Keratinocyte (primary cell): ENCODE results near the gene MPI. TPM values are rescaled to one million over a fixed set of nuclear protein-coding genes. Genes with fewer than 3 reads are reported as not detected.

Experiments used
- DNase-seq: peaks from one replicate; pipeline ENCODE4 v3.0.0-alpha.2; 2011; ENCODE audit warnings: low read depth, missing footprints, low spot score
- FAIRE-seq: peaks from 2 replicates; lab custom pipeline; 2011; peaks lifted over from hg19 to GRCh38; lab: Jason Lieb, UNC
- H2AFZ ChIP-seq: 2 replicates; pipeline ENCODE4 v1.6.0; 2012; ENCODE audit warnings: low read length, control low read depth, inconsistent platforms; ENCODE audit not compliant: control insufficient read depth
- H3K27ac ChIP-seq: 2 replicates; pipeline ENCODE4 v1.5.1; 2011; ENCODE audit warnings: low read length; ENCODE audit not compliant: control insufficient read depth, insufficient read depth
- H3K27me3 ChIP-seq: 3 replicates; pipeline ENCODE4 v1.6.0; 2011; ENCODE audit warnings: low read length; ENCODE audit not compliant: control insufficient read depth, insufficient read depth; ENCODE audit errors: extremely low read depth
- H3K36me3 ChIP-seq, 2 experiments: 2 replicates in 1 of 2; 3 replicates in 1 of 2; pipeline ENCODE4 v1.5.1; 2011; ENCODE audit warnings: low read length in 2 of 2, mild to moderate bottlenecking in 1 of 2; ENCODE audit not compliant: control insufficient read depth in 2 of 2, insufficient read depth in 2 of 2; ENCODE audit errors: extremely low read depth in 1 of 2
- H3K4me1 ChIP-seq: 3 replicates; pipeline ENCODE4 v1.5.1; 2011; ENCODE audit warnings: low read length; ENCODE audit not compliant: control insufficient read depth, insufficient read depth; ENCODE audit errors: extremely low read depth
- H3K4me2 ChIP-seq: 3 replicates; pipeline ENCODE4 v1.6.0; 2011; ENCODE audit warnings: low read depth, low read length; ENCODE audit not compliant: control insufficient read depth, insufficient read depth; ENCODE audit errors: extremely low read depth
- H3K4me3 ChIP-seq, 3 experiments: fragments of 200-600 bp in 1 of 3; sonication (generic) in 1 of 3; 2 replicates in 2 of 3; 3 replicates in 1 of 3; pipeline ENCODE4 v1.5.1; 2011 to 2016; ENCODE audit warnings: low read length in 3 of 3, mild to moderate bottlenecking in 3 of 3, control low read depth in 2 of 3, inconsistent platforms in 1 of 3, low read depth in 1 of 3, mixed read lengths in 1 of 3, mixed run types in 1 of 3, moderate library complexity in 1 of 3; ENCODE audit not compliant: control insufficient read depth in 2 of 3, insufficient read depth in 2 of 3; ENCODE audit errors: extremely low read depth in 1 of 3
- H3K79me2 ChIP-seq: 2 replicates; pipeline ENCODE4 v1.6.0; 2012; ENCODE audit warnings: low read length; ENCODE audit not compliant: control insufficient read depth, insufficient read depth
- H3K9ac ChIP-seq: 3 replicates; pipeline ENCODE4 v1.6.0; 2011; ENCODE audit warnings: low read length; ENCODE audit not compliant: control insufficient read depth, insufficient read depth; ENCODE audit errors: extremely low read depth
- H3K9me1 ChIP-seq: 3 replicates; pipeline ENCODE4 v1.6.0; 2011; ENCODE audit warnings: low read length; ENCODE audit not compliant: control insufficient read depth, insufficient read depth; ENCODE audit errors: extremely low read depth
- H3K9me3 ChIP-seq: 2 replicates; pipeline ENCODE4 v1.5.1; 2012; ENCODE audit warnings: low read depth, low read length; ENCODE audit not compliant: control insufficient read depth
- H4K20me1 ChIP-seq: 3 replicates; pipeline ENCODE4 v1.6.0; 2011; ENCODE audit warnings: low read length; ENCODE audit not compliant: control insufficient read depth, insufficient read depth; ENCODE audit errors: extremely low read depth
- CTCF ChIP-seq, 3 experiments: IDR thresholded peaks in 1 of 3; conservative IDR thresholded peaks in 1 of 3; optimal IDR thresholded peaks in 1 of 3; 2 replicates in 2 of 3; 3 replicates in 1 of 3; pipeline versions ENCODE3 to v1.5.1; 2011; ENCODE audit warnings: low read length in 3 of 3, mild to moderate bottlenecking in 3 of 3, moderate library complexity in 2 of 3, control low read depth in 1 of 3, inconsistent platforms in 1 of 3; ENCODE audit not compliant: insufficient read depth in 2 of 3; ENCODE audit errors: extremely low read depth in 1 of 3
- EZH2 ChIP-seq: IDR thresholded peaks from one replicate; pipeline ENCODE4 v1.6.1; 2012; ENCODE audit warnings: inconsistent platforms, mild to moderate bottlenecking, low read length, moderate library complexity
- dilution Hi-C: fragments of 300-500 bp; cut with MboI; formaldehyde crosslinking; loops from one replicate; pipeline ENCODE4 v1.7.0; 2020; ENCODE audit warnings: low sequenced_read_pairs; ENCODE audit not compliant: extremely low pct_ligation_motif_present
- polyA plus RNA-seq, 5 experiments: library from polyadenylated mRNA; depleted of rRNA in 3 of 5; stranded (reverse) in 3 of 5; stranded (forward) in 1 of 5; unstranded in 1 of 5; fragments of >200 nt; gene quantifications; 1 replicate in 1 of 5; 2 replicates in 3 of 5; 3 replicates in 1 of 5; pipeline versions ENCODE4 v1.2.1 to v1.2.3, GENCODE V29; 2011 to 2012; ENCODE audit warnings: missing spikeins in 2 of 5, low read depth in 1 of 5, low replicate concordance in 1 of 5

The MPI gene
- polyA plus RNA-seq, 1 donor (not counting 4 experiments of a cell fraction or from before 2014, with no cell fraction given), result 39.2 TPM

- TF ChIP-seq CTCF (optimal IDR thresholded peaks at IDR 0.05 in 1 of 3, IDR thresholded peaks at IDR 0.05 in 1 of 3, conservative IDR thresholded peaks at IDR 0.05 in 1 of 3; ENCODE audit: extremely low read depth in 1 of 3, insufficient read depth in 2 of 3, low read length in 3 of 3) (no peak), EZH2 (no peak)
- no peak for DNase-seq
- H3K27me3 ChIP-seq, result no peaks in the 10 kb centered on the region
- H3K27ac ChIP-seq, result no peak overlapping the region
- H3K4me3 ChIP-seq, result no peak overlapping the region
- dilution Hi-C loops, result no loop called here
- no peak overlapping the region for H3K4me2 ChIP-seq
- no peaks in the 10 kb centered on the region for H3K4me1 ChIP-seq
- no peak overlapping the region for H3K9ac ChIP-seq
- H3K9me3 ChIP-seq, result no peaks in the 10 kb centered on the region
- H3K79me2 ChIP-seq, result no peaks in the 10 kb centered on the region
- no peak for FAIRE-seq
- no peaks in the 10 kb centered on the region for H4K20me1 ChIP-seq
- no peak overlapping the region for H2AFZ ChIP-seq
- peaks cover 16 to 26% of the 10 kb centered on the region in 2 experiments for H3K36me3 ChIP-seq
- no peaks in the 10 kb centered on the region for H3K9me1 ChIP-seq
These were observed 30.6 kb downstream of the MPI start for GRCh38 chr15:74920456-74920855.

- Histone ChIP-seq H3K9ac (no peak overlapping the region), H2AFZ (no peak overlapping the region), H3K9me3 (no peaks in the 10 kb centered on the region), H3K79me2 (peaks cover 7% of the 10 kb centered on the region), H3K27ac (no peak overlapping the region), H3K4me3 (no peak overlapping the region), H3K27me3 (no peaks in the 10 kb centered on the region), H3K4me1 (no peaks in the 10 kb centered on the region), H3K4me2 (no peak overlapping the region), H4K20me1 (no peaks in the 10 kb centered on the region), H3K36me3 (peaks cover 2 to 25% of the 10 kb centered on the region in 2 experiments), H3K9me1 (no peaks in the 10 kb centered on the region)
- no peak for DNase-seq
- no peak for TF ChIP-seq EZH2
- no peak for TF ChIP-seq CTCF (optimal IDR thresholded peaks at IDR 0.05 in 1 of 3, IDR thresholded peaks at IDR 0.05 in 1 of 3, conservative IDR thresholded peaks at IDR 0.05 in 1 of 3; ENCODE audit: extremely low read depth in 1 of 3, insufficient read depth in 2 of 3, low read length in 3 of 3)
- dilution Hi-C loops, result no loop called here
- no peak for FAIRE-seq
These were observed 34.7 kb downstream of the MPI start for GRCh38 chr15:74924525-74924924.
